Type B pancreatic cell (in vitro differentiated cells): ENCODE measurements around the gene NPR1. TPM values are rescaled to one million over a fixed set of nuclear protein-coding genes. Genes with fewer than 3 reads are reported as not detected.

ENCODE experiments used
- DNase-seq: peaks from one replicate; pipeline ENCODE4 v3.0.0; 2021; ENCODE audit warnings: mixed read lengths; ENCODE audit not compliant: unreplicated experiment; ENCODE audit errors: extremely low spot score
- H3K27ac Mint-ChIP-seq: 2 replicates; pipeline ENCODE4 v1.8.0; 2021; ENCODE audit warnings: mild to moderate bottlenecking, mixed read lengths
- H3K27me3 Mint-ChIP-seq: 2 replicates; pipeline ENCODE4 v1.8.0; 2021; ENCODE audit warnings: mixed read lengths
- H3K36me3 Mint-ChIP-seq: 2 replicates; pipeline ENCODE4 v1.8.0; 2021; ENCODE audit warnings: mixed read lengths
- H3K4me1 Mint-ChIP-seq: one replicate; pipeline ENCODE4 v1.8.0; 2021; ENCODE audit warnings: mixed read lengths; ENCODE audit not compliant: unreplicated experiment
- H3K4me3 Mint-ChIP-seq: 2 replicates; pipeline ENCODE4 v1.8.0; 2021; ENCODE audit warnings: mild to moderate bottlenecking, mixed read lengths
- H3K9me3 Mint-ChIP-seq: 2 replicates; pipeline ENCODE4 v1.8.0; 2021; ENCODE audit warnings: mixed read lengths
- CTCF ChIP-seq: fragments of 200-600 bp; sonication (generic); conservative IDR thresholded peaks from 2 replicates; pipeline ENCODE4 v1.5.0; 2021; ENCODE audit warnings: antibody characterized with exemption, mild to moderate bottlenecking
- total RNA-seq: library from RNA; stranded (reverse); gene quantifications from 2 replicates; pipeline ENCODE4 v1.2.1, GENCODE V29; 2021; ENCODE audit warnings: low replicate concordance

NPR1 gene
- total RNA-seq, 1 donor from 2014 or later, result 2.4 TPM

GRCh38 chr1:153727463-153728304, 49.2 kb downstream of the NPR1 start, which contains the start of gene INTS3:
Gene INTS3 (plus strand): TSS chr1:153728050. CDS start chr1:153728635, 585 bp downstream.
- peak; percentile 99 for DNase-seq
- peaks cover 11% of the 10 kb centered on the region for H3K36me3 Mint-ChIP-seq
- peak; percentile 17 for TF ChIP-seq CTCF
- H3K27me3 Mint-ChIP-seq, result no peaks in the 10 kb centered on the region
- H3K4me1 Mint-ChIP-seq, result peaks cover 28% of the 10 kb centered on the region
- peak within 1 kb of the TSS; percentile 93 for H3K4me3 Mint-ChIP-seq
- H3K27ac Mint-ChIP-seq, result peak within 1 kb of the TSS; percentile 94
- no peaks in the 10 kb centered on the region for H3K9me3 Mint-ChIP-seq

- Mint-ChIP-seq H3K36me3 (peaks cover 11% of the 10 kb centered on the region), H3K27ac (peak overlapping the region; percentile 94), H3K4me3 (peak overlapping the region; percentile 93), H3K4me1 (peaks cover 28% of the 10 kb centered on the region), H3K27me3 (no peaks in the 10 kb centered on the region), H3K9me3 (no peaks in the 10 kb centered on the region)
- no peak for TF ChIP-seq CTCF
- no peak for DNase-seq
Observed at GRCh38 chr1:153728305-153729066, 50.0 kb downstream of the NPR1 start.

DNA sequence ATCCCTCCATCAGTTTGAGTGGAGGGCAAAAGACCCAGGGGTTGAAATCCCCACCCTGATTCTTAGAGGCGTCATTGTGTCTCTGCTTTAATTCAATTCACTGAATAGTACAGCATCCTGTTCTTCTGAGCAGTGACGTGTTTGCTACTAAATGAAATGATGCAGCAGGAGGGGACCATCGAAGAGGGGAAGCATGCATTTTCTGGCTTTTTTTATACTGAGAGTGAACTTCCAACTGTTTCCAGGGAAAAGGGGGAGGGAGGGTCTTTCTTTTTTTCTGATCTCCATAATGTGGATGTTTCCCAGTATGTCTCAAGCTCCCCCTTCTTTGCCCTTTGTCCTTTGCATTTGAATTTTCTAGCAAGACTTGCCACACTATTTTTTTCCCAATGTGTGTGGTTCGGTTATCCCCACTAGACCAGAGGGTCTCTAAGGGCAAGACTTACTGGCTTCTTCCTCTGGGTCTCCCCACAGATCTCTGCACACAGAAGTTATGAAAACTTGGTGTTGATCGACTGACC, 52.0 kb downstream of the NPR1 start:
- DNase-seq, result no peak
- peak overlapping the region; percentile 72 for H3K4me3 Mint-ChIP-seq
- H3K27me3 Mint-ChIP-seq, result no peaks in the 10 kb centered on the region
- H3K4me1 Mint-ChIP-seq, result peaks cover 38% of the 10 kb centered on the region
- TF ChIP-seq CTCF, result no peak
- peaks cover 11% of the 10 kb centered on the region for H3K36me3 Mint-ChIP-seq
- H3K9me3 Mint-ChIP-seq, result no peaks in the 10 kb centered on the region
- peak overlapping the region; percentile 62 for H3K27ac Mint-ChIP-seq

- H3K27me3 Mint-ChIP-seq, result no peaks in the 10 kb centered on the region
- H3K27ac Mint-ChIP-seq, result peak overlapping the region; percentile 68
- H3K4me3 Mint-ChIP-seq, result peak overlapping the region; percentile 36
- H3K4me1 Mint-ChIP-seq, result peaks cover 31% of the 10 kb centered on the region
- peaks cover 9% of the 10 kb centered on the region for H3K36me3 Mint-ChIP-seq
- H3K9me3 Mint-ChIP-seq, result no peaks in the 10 kb centered on the region
- no peak for TF ChIP-seq CTCF
- DNase-seq, result no peak
Observed at GRCh38 chr1:153733970-153734369, 55.5 kb downstream of the NPR1 start.

DNA sequence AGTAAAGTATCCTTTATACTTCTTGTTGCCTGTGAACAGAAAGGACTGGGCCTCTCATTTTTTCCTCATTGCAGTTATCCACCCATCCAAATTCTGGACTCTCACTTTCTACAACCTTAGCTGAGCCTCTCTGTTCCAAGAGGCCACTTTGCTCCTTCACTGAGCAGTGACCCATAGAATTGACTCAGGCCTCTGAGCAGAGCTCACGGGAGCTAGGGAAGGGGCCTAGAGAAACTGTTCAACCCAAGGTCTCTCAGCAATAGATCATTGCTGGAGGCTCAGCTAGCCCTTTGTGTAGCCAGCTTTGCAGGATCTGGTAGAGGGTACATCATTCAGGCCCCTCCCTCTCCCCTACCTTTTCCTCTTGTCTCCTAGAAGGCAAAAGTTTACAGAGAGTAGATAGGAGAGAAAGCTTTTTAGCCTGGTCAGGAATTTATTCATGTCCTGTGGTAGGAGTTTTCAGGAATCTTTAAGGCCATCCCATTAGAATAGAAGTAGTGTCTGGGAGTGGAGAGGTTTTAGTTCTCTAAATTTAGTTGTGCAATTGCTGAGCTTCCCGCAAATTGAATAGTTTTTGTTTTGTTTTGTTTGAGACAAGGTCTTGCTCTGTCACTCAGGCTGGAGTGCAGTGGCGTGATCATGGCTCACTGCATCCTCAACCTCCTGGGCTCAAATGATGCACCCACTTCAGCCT, 56.1 kb downstream of the NPR1 start:
- peak overlapping the region; percentile 68 for H3K27ac Mint-ChIP-seq
- no peak overlapping the region for H3K4me3 Mint-ChIP-seq
- no peak for DNase-seq
- no peaks in the 10 kb centered on the region for H3K9me3 Mint-ChIP-seq
- no peaks in the 10 kb centered on the region for H3K27me3 Mint-ChIP-seq
- H3K4me1 Mint-ChIP-seq, result peaks cover 26% of the 10 kb centered on the region
- TF ChIP-seq CTCF, result no peak
- H3K36me3 Mint-ChIP-seq, result peaks cover 6% of the 10 kb centered on the region
